ENCODE measurements around the gene MTO1.
"Not testable (repeated sequence)": the region's sequence is repeated elsewhere in the genome, so short reads cannot be mapped to it uniquely, and the experiment has no call there.

MTO1 gene

GRCh38 chr6:73534628-73535027 lies 73.1 kb downstream of the MTO1 start:
- no peak overlapping the region for H3K4me3 ChIP-seq (ENCODE audit: low read depth, low read length)
- DNase-seq (ENCODE audit: low read depth), result no peak
- no peak for TF ChIP-seq CTCF (IDR thresholded peaks at IDR 0.05; ENCODE audit: insufficient read depth, low read depth, low read length, missing control alignments)

- no peak overlapping the region for H3K4me3 ChIP-seq (ENCODE audit: low read depth, low read length)
- no peak for TF ChIP-seq CTCF (IDR thresholded peaks at IDR 0.05; ENCODE audit: insufficient read depth, low read depth, low read length, missing control alignments)
- DNase-seq (ENCODE audit: low read depth), result peak; percentile 61
These were observed 76.1 kb downstream of the MTO1 start for GRCh38 chr6:73537677-73538076.

- H3K4me3 ChIP-seq (ENCODE audit: low read depth, low read length), result no peak overlapping the region
- no peak for DNase-seq (ENCODE audit: low read depth)
- no peak for TF ChIP-seq CTCF (IDR thresholded peaks at IDR 0.05; ENCODE audit: insufficient read depth, low read depth, low read length, missing control alignments)
These were observed 76.7 kb downstream of the MTO1 start for GRCh38 chr6:73538116-73538779.

- H3K4me3 ChIP-seq (ENCODE audit: low read depth, low read length); DNase-seq (ENCODE audit: low read depth): not testable (repeated sequence)
These were observed 80.9 kb downstream of the MTO1 start for GRCh38 chr6:73542481-73542880.

- no peak overlapping the region for H3K4me3 ChIP-seq (ENCODE audit: low read depth, low read length)
- DNase-seq (ENCODE audit: low read depth), result no peak
- TF ChIP-seq CTCF (IDR thresholded peaks at IDR 0.05; ENCODE audit: insufficient read depth, low read depth, low read length, missing control alignments), result no peak
These were observed 81.4 kb downstream of the MTO1 start for GRCh38 chr6:73542891-73543290.

GRCh38 chr6:73547036-73547435 lies 85.5 kb downstream of the MTO1 start:
- no peak for TF ChIP-seq CTCF (IDR thresholded peaks at IDR 0.05; ENCODE audit: insufficient read depth, low read depth, low read length, missing control alignments)
- H3K4me3 ChIP-seq (ENCODE audit: low read depth, low read length), result no peak overlapping the region
- DNase-seq (ENCODE audit: low read depth), result no peak

GRCh38 chr6:73548458-73549446 lies 87.2 kb downstream of the MTO1 start:
- TF ChIP-seq CTCF (IDR thresholded peaks at IDR 0.05; ENCODE audit: insufficient read depth, low read depth, low read length, missing control alignments), result no peak
- DNase-seq (ENCODE audit: low read depth), result no peak
- no peak overlapping the region for H3K4me3 ChIP-seq (ENCODE audit: low read depth, low read length)

GRCh38 chr6:73551115-73551514 lies 89.6 kb downstream of the MTO1 start:
- DNase-seq (ENCODE audit: low read depth); H3K4me3 ChIP-seq (ENCODE audit: low read depth, low read length): not testable (repeated sequence)

GRCh38 chr6:73555380-73555949 lies 93.9 kb downstream of the MTO1 start:
- DNase-seq (ENCODE audit: low read depth), result not testable (repeated sequence)

More at GRCh38 chr6:73555380-73555949, 93.9 kb downstream of the MTO1 start:
- not testable (repeated sequence) for H3K4me3 ChIP-seq (ENCODE audit: low read depth, low read length)

All from GM12865 (cell line).